BE2C (cell line): Measurements from ENCODE around the gene HDAC4.
A peak's percentile ranks its signal among the peaks of the same experiment; 100 is the strongest.

ENCODE experiments used
- DNase-seq: peaks from one replicate; pipeline ENCODE4 v3.0.0-alpha.2; 2020
- H3K27me3 ChIP-seq: fragments of 250-450 bp; sonication (Bioruptor Pico); 2 replicates; pipeline ENCODE4 v1.5.1; 2020; ENCODE audit warnings: mild to moderate bottlenecking
- H3K36me3 ChIP-seq: fragments of 250-450 bp; sonication (Bioruptor Pico); 2 replicates; pipeline ENCODE4 v1.5.1; 2020; ENCODE audit warnings: mild to moderate bottlenecking
- H3K4me1 ChIP-seq: fragments of 250-450 bp; sonication (Bioruptor Pico); 2 replicates; pipeline ENCODE4 v1.5.1; 2020
- H3K4me3 ChIP-seq: 2 replicates; pipeline ENCODE4 v1.5.1; 2011; ENCODE audit warnings: low read depth, low read length
- H3K9me3 ChIP-seq: fragments of 250-450 bp; sonication (Bioruptor Pico); 2 replicates; pipeline ENCODE4 v1.5.1; 2020
- CTCF ChIP-seq: IDR thresholded peaks from 2 replicates; pipeline ENCODE4 v1.5.1; 2012; ENCODE audit warnings: mild to moderate bottlenecking, low read depth, low read length

Gene HDAC4

GRCh38 chr2:239128706-239129105, 272.1 kb downstream of the HDAC4 start:
- DNase-seq: no peak
- Histone ChIP-seq H3K9me3 (no peaks in the 10 kb centered on the region), H3K4me1 (no peaks in the 10 kb centered on the region), H3K4me3 (no peak overlapping the region), H3K27me3 (no peaks in the 10 kb centered on the region), H3K36me3 (peaks cover 36% of the 10 kb centered on the region)
- TF ChIP-seq CTCF: no peak

- no peaks in the 10 kb centered on the region for H3K9me3 ChIP-seq
- DNase-seq: no peak
- H3K4me1 ChIP-seq: peaks cover 3% of the 10 kb centered on the region
- no peak overlapping the region for H3K4me3 ChIP-seq
- H3K36me3 ChIP-seq: peaks cover 36% of the 10 kb centered on the region
- no peaks in the 10 kb centered on the region for H3K27me3 ChIP-seq
- no peak for TF ChIP-seq CTCF
These were observed 273.3 kb downstream of the HDAC4 start for GRCh38 chr2:239127513-239127912.

GRCh38 chr2:239125726-239126675, 274.8 kb downstream of the HDAC4 start:
- TF ChIP-seq CTCF: no peak
- Histone ChIP-seq H3K4me1 (peaks cover 3% of the 10 kb centered on the region), H3K27me3 (no peaks in the 10 kb centered on the region), H3K36me3 (peaks cover 31% of the 10 kb centered on the region), H3K4me3 (no peak overlapping the region), H3K9me3 (no peaks in the 10 kb centered on the region)
- no peak for DNase-seq

- no peak for DNase-seq
- H3K36me3 ChIP-seq: peaks cover 25% of the 10 kb centered on the region
- H3K27me3 ChIP-seq: no peaks in the 10 kb centered on the region
- no peaks in the 10 kb centered on the region for H3K9me3 ChIP-seq
- H3K4me1 ChIP-seq: peaks cover 3% of the 10 kb centered on the region
- TF ChIP-seq CTCF: no peak
- H3K4me3 ChIP-seq: no peak overlapping the region
These were observed 276.5 kb downstream of the HDAC4 start for GRCh38 chr2:239124152-239124899.

GRCh38 chr2:239122421-239123110, 278.3 kb downstream of the HDAC4 start:
- no peak overlapping the region for H3K4me3 ChIP-seq
- no peak for TF ChIP-seq CTCF

More at GRCh38 chr2:239122421-239123110, 278.3 kb downstream of the HDAC4 start:
- Histone ChIP-seq H3K27me3 (no peaks in the 10 kb centered on the region), H3K9me3 (no peaks in the 10 kb centered on the region), H3K36me3 (peaks cover 25% of the 10 kb centered on the region), H3K4me1 (peaks cover 3% of the 10 kb centered on the region)
- peak; percentile 71 for DNase-seq
